Measurements from ENCODE around the gene PTGES2.
A peak's percentile ranks its signal among the peaks of the same experiment; 100 is the strongest.

Gene PTGES2

DNA sequence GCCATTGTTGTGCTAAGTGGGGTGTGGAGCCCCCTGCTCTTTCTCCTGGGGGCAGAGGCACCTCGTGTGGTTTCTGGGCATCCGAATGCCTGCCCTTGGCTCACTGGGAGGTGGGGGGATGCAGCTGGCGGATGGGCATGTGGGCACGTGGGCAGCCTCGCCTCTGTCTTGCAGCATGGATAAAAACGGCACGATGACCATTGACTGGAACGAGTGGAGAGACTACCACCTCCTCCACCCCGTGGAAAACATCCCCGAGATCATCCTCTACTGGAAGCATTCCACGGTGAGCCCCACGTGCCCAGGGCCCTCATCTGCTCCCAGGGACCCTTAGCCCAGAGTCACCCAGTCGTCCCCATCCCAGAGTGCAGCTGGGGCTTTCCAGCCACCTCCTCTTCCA, 25.3 kb downstream of the PTGES2 start:
- no peak for DNase-seq

DNA sequence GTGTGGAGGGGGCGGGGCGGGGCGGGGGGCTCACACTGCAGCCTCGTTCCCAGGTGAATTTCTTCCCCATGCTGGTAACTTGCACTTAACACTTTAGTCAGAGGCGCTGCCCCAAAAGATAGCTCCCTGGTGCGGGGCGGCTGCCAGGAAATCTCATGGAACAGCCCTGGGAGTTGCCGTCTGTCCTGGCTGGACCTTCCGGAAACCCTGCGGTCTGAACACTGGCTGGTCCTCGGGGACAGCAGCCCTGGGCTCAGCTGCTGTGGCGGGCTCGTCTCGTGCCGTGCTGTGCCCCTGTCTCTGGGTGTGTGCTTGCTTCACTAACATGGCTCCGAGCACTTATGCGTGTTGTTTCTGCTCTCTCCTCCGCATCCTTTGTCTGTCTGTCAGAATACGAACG, 25.8 kb downstream of the PTGES2 start:
- no peak for DNase-seq

- DNase-seq = no peak
Measured at GRCh38 chr9:128101231-128101661, 26.3 kb downstream of the PTGES2 start.

DNA sequence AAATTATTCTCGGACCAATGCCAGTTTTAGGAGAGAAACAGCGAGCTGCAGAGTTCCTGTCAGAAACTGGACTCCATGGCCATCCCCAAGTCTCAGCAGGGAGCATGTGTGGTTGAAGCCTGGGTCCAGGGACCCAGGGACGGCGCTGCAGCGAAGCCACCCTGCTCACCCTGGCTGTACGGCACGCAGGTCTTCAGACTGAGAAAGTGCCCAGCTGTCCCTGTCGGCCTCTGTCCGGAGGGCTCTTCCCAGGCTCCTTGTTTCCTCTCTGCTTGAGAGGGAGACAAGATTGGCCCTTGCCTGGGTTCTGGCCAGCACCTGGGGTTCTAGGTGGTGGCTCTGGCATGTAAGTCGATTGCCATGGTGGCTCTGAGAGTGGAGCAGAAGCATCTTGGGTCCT, 26.9 kb downstream of the PTGES2 start:
- no peak for DNase-seq

- DNase-seq = peak; percentile 19 to 37 (median 27)
Measured at GRCh38 chr9:128099932-128100491, 27.5 kb downstream of the PTGES2 start.

GRCh38 chr9:128099231-128099931, 28.1 kb downstream of the PTGES2 start:
- no peak for DNase-seq

GRCh38 chr9:128098297-128099230, 29.0 kb downstream of the PTGES2 start:
- peak; percentile 94 to 97 (median 94) for DNase-seq

DNA sequence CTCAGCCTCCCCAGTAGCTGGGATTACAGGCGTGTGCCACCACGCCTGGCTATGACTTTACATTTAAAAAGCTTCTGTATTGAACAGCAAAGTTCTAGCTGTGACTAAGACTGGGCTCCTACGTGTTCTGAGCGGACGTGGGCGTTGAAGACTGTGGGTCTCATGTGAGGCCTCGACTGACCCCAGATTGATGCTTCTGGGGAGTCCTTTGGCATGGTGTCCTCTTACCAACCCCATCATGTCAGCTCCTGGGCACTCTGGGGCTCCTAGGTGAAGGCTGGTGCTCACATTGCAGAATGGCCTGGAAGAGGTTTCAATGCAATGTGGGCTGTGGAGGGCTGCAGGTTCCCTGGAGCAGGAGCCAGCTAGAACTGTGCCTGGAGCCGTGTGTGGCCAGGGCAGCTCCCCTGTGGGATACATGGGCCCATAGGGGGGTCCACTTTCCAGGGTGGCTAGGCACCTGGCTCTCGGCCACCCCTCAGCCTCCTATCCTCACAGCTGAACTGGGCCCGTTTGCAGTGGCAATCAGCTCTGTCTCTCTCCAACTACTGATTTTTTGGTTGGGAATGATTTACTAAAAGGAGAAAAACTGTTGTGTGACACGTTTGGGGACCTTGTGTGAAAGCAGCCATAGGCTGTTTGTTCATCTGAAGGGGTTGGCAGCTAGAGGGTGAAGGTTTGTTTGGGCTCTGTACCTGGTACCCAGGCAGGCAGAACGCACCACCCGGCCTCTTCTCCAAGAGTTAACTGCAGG, 29.8 kb downstream of the PTGES2 start:
- DNase-seq = peak in 2 of 3 donors; percentile 34 to 37

- no peak for DNase-seq
Measured at GRCh38 chr9:128096616-128097536, 30.7 kb downstream of the PTGES2 start.

DNA sequence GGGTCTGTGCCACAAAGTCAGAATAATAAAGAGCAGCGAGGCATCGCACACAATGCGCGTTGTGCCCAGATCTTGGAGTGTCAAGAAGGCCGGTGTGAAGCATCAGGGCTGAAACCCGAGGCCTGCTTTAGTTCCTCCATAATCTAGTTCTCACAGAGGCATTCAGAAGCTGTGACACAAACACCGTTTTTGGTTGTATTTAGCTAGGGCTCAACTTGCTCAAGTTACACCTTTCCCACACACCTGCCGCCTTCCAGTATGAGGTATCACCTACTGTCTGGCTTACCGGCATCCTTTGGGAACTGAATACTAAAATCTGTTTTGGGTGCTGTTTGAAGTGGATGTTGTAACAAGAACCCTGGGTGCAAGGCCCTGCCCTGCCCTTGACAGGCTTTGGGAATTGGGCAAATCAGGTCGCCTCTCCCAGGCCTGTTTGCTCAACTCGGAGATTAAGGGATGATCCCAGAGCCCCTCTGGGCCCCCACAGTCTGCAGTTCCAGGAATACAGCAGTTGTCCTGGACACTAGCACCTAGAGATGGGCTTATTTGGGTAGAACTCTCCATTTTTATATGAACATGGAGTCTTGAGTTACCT, 32.5 kb downstream of the PTGES2 start:
- no peak for DNase-seq

- DNase-seq = peak; percentile 93 to 96 (median 96)
Measured at GRCh38 chr9:128094166-128094949, 33.2 kb downstream of the PTGES2 start.

DNA sequence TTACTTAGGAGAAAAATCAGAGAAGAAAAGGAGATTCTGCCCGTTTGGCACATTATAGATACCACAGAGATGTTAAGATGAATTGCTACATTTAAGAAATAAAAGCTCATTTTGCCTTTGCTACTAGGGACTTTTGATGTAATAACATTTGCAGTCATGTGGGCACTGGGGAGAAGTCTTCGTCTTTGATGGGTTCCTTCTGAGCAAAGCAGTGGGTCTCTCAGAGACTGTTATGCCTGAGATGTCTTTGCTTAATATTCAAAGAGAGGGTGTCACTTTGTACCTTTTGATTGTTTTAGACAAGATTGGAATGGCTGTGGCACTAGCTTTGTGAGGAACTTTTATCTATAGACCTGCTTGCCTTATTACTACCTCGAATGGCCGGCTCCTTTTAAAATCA, 34.5 kb downstream of the PTGES2 start:
- DNase-seq = no peak

- no peak for DNase-seq
Measured at GRCh38 chr9:128092199-128092977, 35.1 kb downstream of the PTGES2 start.

DNA sequence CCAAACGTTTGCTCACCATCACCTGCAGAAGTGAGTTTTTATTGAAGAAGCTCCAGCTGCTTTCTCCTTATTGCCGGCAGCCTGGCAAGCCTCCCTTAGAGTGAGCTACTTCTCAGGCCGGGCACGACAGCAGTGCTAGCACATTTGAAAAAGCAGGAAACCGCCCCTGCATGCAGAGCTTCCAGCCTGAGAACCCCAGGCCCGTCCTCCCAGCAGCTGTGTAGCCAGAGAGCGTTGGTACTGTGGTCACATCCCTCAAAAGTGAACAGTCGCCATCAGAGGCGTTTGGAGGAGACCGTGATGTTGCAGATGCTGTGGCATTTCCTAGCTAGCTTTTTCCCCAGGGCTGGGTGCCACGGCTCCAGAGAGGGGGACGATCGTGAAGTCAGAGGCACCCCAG, 36.0 kb downstream of the PTGES2 start:
- DNase-seq = no peak

- no peak for DNase-seq
Measured at GRCh38 chr9:128091144-128091543, 36.4 kb downstream of the PTGES2 start.

DNA sequence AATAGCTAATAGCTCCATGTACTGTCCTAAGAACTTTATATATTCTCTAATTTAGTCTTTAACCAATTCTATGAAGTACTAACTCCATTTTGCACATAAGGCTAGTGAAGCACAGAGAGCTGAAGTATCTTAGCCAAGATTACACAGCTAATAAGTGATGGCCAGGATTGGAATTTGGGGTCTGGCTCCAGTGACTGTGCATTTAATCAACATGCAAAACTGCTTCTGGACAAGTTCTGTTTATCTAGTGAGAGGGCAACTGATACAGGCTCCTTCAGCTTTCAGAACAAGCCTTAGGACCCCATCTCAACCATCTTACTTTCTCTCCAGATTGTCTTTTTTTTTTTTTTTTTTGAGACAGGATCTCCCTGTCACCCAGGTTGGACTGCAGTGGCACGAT, 38.2 kb downstream of the PTGES2 start:
- no peak for DNase-seq

- DNase-seq = no peak
Measured at GRCh38 chr9:128088253-128088945, 39.1 kb downstream of the PTGES2 start.

DNA sequence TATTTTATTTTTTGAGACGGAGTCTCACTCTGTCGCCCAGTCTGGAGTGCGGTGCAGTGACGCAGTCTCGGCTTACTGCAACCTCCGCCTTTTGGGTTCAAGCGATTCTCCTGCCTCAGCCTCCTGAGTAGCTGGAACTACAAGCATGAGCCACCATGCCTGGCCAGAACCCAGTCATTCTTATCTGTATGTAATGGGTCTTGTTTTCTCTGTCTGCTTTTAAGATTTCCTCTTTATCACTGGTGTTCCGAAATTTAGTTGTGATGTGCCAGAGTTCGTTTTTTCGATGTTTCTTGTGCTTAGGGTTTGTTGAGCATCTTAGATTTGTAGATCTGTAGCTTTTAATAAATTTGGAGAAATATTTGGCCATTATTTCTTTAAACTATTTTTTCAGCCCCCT, 40.3 kb downstream of the PTGES2 start:
- no peak for DNase-seq

GRCh38 chr9:128085943-128086342, 41.6 kb downstream of the PTGES2 start:
- DNase-seq = no peak
